Gastroesophageal sphincter (tissue), 3 donors: ENCODE measurements around the gene TCEAL6.
"Not testable (repeated sequence)": the region's sequence is repeated elsewhere in the genome, so short reads cannot be mapped to it uniquely, and the experiment has no call there.

Source experiments
- CTCF ChIP-seq, 4 experiments: fragments of 200-600 bp in 2 of 4; fragments of 450-650 bp in 2 of 4; sonication (generic) in 1 of 4; IDR thresholded peaks; one replicate each; pipeline ENCODE4 v1.5.1; 2017 to 2019; ENCODE audit warnings: antibody characterized with exemption in 4 of 4, mild to moderate bottlenecking in 2 of 4, moderate library complexity in 2 of 4
- POLR2A ChIP-seq, 2 donors: fragments of 450-650 bp; IDR thresholded peaks; one replicate each; pipeline ENCODE4 v1.6.1; 2017; ENCODE audit warnings: antibody characterized with exemption in 2 of 2, mild to moderate bottlenecking in 2 of 2, moderate library complexity in 1 of 2
- POLR2AphosphoS5 ChIP-seq: sonication (generic); formaldehyde crosslinking; IDR thresholded peaks from one replicate; pipeline ENCODE4 v1.6.1; 2017; ENCODE audit warnings: antibody characterized with exemption

GRCh38 chrX:102125014-102125413 is 17.3 kb downstream of the TCEAL6 start:
- TF ChIP-seq CTCF (IDR thresholded peaks at IDR 0.05); POLR2AphosphoS5; POLR2A (IDR thresholded peaks at IDR 0.05): not testable (repeated sequence)
